ENCODE measurements around the gene EPHA6.
"Not testable (repeated sequence)": the region's sequence is repeated elsewhere in the genome, so short reads cannot be mapped to it uniquely, and the experiment has no call there.

Gene EPHA6

GRCh38 chr3:97276879-97277550, 462.6 kb downstream of the EPHA6 start:
- not testable (repeated sequence) for DNase-seq (ENCODE audit: low read depth, low spot score)

- no peak for DNase-seq (ENCODE audit: low read depth, low spot score)
These were observed 463.3 kb downstream of the EPHA6 start for GRCh38 chr3:97277708-97278107.

DNA sequence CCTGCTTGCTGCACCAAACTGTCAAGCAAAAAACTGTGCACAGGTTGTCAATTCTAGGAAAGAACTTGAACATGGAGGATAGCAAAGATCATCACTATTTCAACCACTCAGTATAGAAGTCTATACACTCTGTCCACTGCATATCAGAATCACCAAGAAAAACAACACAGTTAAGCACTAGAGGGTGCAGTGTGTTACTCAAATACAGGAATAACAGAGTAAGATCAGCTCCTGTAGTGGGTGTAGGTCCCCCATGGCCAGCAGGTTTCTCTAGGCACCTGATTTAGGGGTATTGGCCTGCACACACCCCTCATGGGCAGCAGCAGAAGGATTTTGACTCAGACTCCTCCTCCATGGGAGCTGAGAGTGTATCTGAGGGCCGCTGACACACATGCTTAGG, 464.1 kb downstream of the EPHA6 start:
- no peak for DNase-seq (ENCODE audit: low read depth, low spot score)

DNA sequence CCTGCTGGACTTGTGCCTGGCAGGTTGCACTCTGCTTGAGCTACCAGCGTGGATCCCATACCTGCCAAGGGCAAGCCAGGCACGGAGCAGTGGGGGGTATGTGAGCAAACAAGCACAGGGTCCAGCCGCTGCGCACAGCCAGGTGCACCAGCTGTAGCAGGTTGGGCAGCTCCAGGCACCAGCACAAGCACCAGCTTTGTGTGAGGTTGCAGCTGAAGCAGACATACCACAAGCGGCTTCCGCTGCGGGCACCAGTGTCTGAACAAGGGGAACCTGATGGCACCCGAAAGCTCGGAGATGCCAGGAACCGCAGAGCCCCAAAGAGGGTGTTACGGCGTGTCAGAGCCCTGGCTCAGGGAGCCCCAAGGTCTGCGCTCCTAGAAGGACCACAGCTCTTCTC, 477.5 kb downstream of the EPHA6 start:
- no peak for DNase-seq (ENCODE audit: low read depth, low spot score)

GRCh38 chr3:97293596-97294131, 479.3 kb downstream of the EPHA6 start:
- DNase-seq (ENCODE audit: low read depth, low spot score), result no peak

DNA sequence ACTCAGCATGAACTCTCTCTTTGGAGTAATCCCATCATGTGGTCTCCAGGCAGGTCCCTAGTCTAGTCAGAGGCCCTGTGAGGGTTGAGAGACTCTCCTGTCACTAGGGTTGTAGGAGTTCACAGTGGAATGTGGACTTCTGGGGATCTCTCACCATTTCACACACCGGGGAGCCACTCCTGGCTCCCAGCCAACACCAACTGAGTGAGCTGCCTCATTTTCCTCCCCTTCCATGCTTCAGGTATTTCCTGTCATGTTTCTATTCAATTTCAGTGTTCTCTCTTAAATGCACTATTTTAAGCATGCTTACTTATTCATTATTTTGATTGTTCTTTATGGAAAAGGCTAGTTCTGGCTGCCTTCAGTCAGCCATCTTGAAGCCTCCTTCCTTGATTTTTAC, 482.6 kb downstream of the EPHA6 start:
- DNase-seq (ENCODE audit: low read depth, low spot score), result no peak

GRCh38 chr3:97301114-97301513, 486.7 kb downstream of the EPHA6 start:
- no peak for DNase-seq (ENCODE audit: low read depth, low spot score)

- DNase-seq (ENCODE audit: low read depth, low spot score), result no peak
These were observed 491.8 kb downstream of the EPHA6 start for GRCh38 chr3:97306226-97306625.

DNA sequence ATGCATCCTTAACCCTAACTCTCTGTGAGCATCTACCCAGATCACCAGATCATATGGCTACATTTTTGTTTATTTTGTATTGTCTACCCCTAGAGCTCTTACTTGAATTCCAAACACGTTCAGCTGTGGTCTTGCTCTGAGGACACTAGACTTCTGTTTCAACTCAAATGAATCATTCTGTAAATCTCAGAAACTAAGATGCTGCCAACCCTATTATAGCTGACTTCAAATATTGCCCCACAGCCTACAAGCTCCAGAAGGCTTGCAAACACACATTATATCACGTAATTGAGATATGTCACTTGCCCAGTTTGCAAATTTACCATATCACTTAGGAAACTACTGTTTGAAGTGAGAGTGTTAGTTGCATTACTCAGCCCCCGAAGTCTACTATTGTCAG, 524.0 kb downstream of the EPHA6 start:
- DNase-seq (ENCODE audit: low read depth, low spot score), result no peak

GRCh38 chr3:97340940-97341339, 526.5 kb downstream of the EPHA6 start:
- no peak for DNase-seq (ENCODE audit: low read depth, low spot score)

- DNase-seq (ENCODE audit: low read depth, low spot score), result no peak
These were observed 533.4 kb downstream of the EPHA6 start for GRCh38 chr3:97347780-97348179.

GRCh38 chr3:97350971-97351370, 536.6 kb downstream of the EPHA6 start:
- no peak for DNase-seq (ENCODE audit: low read depth, low spot score)

- DNase-seq (ENCODE audit: low read depth, low spot score), result no peak
These were observed 538.8 kb downstream of the EPHA6 start for GRCh38 chr3:97353176-97353575.

DNA sequence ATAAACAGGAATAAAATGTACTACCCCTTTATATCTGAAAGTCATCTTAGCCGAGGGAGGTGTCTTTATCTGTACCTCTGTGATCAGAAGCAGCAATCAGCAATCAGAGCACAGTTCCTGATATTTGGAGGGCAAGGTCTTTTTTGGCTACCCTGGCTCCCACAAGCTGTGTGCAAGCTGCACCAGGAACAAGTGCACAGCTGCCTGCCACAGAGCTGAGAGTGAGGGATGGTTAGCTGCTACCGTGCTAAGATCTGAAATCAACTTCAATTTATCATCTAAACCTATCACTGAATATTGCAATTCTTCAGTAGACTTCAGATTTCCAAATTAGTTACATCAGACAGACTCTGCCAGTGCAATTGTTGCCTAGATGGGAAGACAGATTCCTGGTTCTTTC, 545.6 kb downstream of the EPHA6 start:
- DNase-seq (ENCODE audit: low read depth, low spot score), result no peak

- no peak for DNase-seq (ENCODE audit: low read depth, low spot score)
These were observed 546.4 kb downstream of the EPHA6 start for GRCh38 chr3:97360804-97361203.

- no peak for DNase-seq (ENCODE audit: low read depth, low spot score)
These were observed 570.2 kb downstream of the EPHA6 start for GRCh38 chr3:97384583-97384982.

GRCh38 chr3:97388774-97389173, 574.4 kb downstream of the EPHA6 start:
- no peak for DNase-seq (ENCODE audit: low read depth, low spot score)

DNA sequence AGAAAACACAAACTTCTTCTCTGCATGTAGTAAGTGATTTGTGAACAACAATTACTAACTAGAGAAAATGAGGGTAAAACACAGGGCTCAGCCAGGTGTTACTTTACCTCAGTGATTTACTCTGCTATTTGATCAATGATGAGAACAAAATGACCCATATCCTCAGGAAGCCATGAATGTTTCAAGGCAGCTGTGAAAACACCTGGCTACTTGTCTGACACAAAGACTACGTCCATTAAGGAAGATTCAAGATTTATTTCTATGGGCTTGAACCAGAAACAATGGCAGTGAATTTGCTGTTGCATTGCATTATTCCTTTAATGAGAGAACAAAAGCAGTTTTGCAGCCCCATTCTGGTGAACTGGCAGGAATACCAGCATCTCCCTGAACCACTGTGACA, 575.5 kb downstream of the EPHA6 start:
- no peak for DNase-seq (ENCODE audit: low read depth, low spot score)

DNA sequence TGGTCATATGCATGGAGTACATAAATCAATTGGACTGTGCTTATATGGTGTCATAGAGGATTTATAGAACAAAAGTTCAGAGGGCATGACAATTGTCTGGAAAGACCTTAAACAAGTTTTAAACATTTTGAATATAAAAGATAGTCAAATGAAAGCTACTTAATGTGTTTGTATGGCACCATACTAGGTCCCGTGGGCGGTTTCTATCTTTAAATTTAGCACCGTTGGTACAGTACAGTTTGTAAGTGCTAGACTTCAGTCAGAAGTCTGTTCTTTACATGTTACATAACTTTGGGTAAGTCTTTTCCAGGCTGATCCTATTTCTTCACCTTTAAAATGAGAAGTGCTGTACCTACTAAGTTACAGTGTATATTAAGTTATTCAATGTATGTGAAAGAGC, 576.8 kb downstream of the EPHA6 start:
- no peak for DNase-seq (ENCODE audit: low read depth, low spot score)

DNA sequence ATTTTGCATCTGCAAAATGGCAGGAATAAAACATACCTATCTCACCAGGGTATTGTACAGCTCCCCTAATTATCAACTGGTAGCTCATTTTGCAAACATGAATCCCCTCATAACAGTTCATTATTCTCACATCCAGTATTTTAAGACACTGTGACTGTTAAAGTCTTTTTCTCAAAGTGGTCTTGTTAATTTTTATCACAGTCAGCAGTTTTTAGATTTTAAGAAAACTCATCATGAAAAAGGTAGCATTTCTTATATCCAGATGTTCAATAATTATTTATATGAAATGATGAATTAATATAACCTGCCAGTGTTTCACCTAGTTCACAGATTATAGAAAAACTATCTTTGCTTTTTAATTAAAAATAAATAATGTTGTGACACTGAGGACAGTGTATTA, 595.2 kb downstream of the EPHA6 start:
- DNase-seq (ENCODE audit: low read depth, low spot score), result no peak

GRCh38 chr3:97421565-97421964, 607.2 kb downstream of the EPHA6 start:
- no peak for DNase-seq (ENCODE audit: low read depth, low spot score)

DNA sequence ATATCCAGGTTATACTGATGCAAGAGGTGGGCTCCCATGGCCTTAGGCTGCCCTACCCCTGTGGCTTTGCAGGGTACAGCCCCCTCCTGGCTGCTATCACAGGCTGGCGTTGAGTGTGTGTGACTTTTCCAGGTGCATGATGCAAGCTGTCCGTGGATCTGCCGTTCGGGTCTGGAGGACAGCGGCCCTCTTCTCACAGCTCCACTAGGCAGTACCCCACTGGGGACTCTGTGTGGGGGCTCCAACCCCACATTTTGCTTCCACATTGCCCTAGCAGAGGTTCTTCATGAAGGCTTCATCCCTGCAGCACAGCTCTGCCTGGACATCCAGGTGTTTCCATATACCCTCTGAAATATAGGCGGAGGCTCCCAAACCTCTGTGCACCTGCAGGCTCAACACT, 610.6 kb downstream of the EPHA6 start:
- DNase-seq (ENCODE audit: low read depth, low spot score), result no peak

DNA sequence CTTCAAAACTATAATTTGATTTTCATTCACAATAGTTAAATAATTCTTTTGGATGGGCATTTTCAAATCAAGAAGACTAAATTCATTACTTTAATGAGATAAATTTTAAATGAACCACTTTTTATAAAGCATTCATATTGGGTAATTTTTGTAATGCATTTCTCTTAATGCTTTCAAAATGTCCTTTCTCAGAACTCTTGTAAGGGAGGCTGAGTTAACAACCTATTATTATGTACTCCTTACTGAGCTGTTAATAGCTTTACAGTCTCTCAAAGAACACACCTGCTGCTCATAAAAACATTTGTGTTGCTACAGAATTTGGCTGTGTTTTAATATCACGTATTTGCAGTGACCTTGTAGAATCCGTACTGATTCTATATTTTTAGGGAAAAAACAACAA, 616.2 kb downstream of the EPHA6 start:
- DNase-seq (ENCODE audit: low read depth, low spot score), result no peak

- DNase-seq (ENCODE audit: low read depth, low spot score), result no peak
These were observed 618.5 kb downstream of the EPHA6 start for GRCh38 chr3:97432914-97433313.
